HT1080 (cell line): ENCODE measurements around the gene FRMD5. TPM values are rescaled to one million over a fixed set of nuclear protein-coding genes. Genes with fewer than 3 reads are reported as not detected.

Experiments used
- DNase-seq: peaks from one replicate; pipeline ENCODE4 v3.0.0-alpha.2; 2015; ENCODE audit warnings: low read depth
- total RNA-seq: library from RNA; depleted of rRNA; stranded (reverse); fragments of >200 nt; shearing (Covaris generic); gene quantifications from 2 replicates; pipeline ENCODE4 v1.2.3, GENCODE V29; 2014

The FRMD5 gene
- total RNA-seq, 1 experiment from 2014 or later = 28.1 TPM

GRCh38 chr15:43931119-43931518 is 264.0 kb downstream of the FRMD5 start:
- DNase-seq = no peak

GRCh38 chr15:43930556-43930955 is 264.5 kb downstream of the FRMD5 start:
- no peak for DNase-seq

- DNase-seq = peak; percentile 61
Measured at GRCh38 chr15:43930079-43930478, 265.0 kb downstream of the FRMD5 start.

- no peak for DNase-seq
Measured at GRCh38 chr15:43928152-43928551, 266.9 kb downstream of the FRMD5 start.

- DNase-seq = peak; percentile 63
Measured at GRCh38 chr15:43927203-43927602, 267.9 kb downstream of the FRMD5 start.

GRCh38 chr15:43923553-43923952 is 271.5 kb downstream of the FRMD5 start:
- no peak for DNase-seq

- no peak for DNase-seq
Measured at GRCh38 chr15:43922021-43922420, 273.1 kb downstream of the FRMD5 start.

- peak; percentile 20 for DNase-seq
Measured at GRCh38 chr15:43920815-43921214, 274.3 kb downstream of the FRMD5 start.

- DNase-seq = no peak
Measured at GRCh38 chr15:43920254-43920600, 274.8 kb downstream of the FRMD5 start.

GRCh38 chr15:43919540-43920253 is 275.4 kb downstream of the FRMD5 start:
- no peak for DNase-seq

GRCh38 chr15:43918717-43919116 is 276.4 kb downstream of the FRMD5 start:
- no peak for DNase-seq

- DNase-seq = no peak
Measured at GRCh38 chr15:43916326-43916660, 278.8 kb downstream of the FRMD5 start.

- DNase-seq = no peak
Measured at GRCh38 chr15:43915631-43916325, 279.3 kb downstream of the FRMD5 start.

GRCh38 chr15:43913941-43914340 is 281.1 kb downstream of the FRMD5 start:
- no peak for DNase-seq

- DNase-seq = peak; percentile 100
Measured at GRCh38 chr15:43913026-43913780, 281.9 kb downstream of the FRMD5 start.

GRCh38 chr15:43912208-43912607 is 282.9 kb downstream of the FRMD5 start:
- DNase-seq = no peak

GRCh38 chr15:43911235-43911781 is 283.8 kb downstream of the FRMD5 start:
- DNase-seq = peak; percentile 99

- no peak for DNase-seq
Measured at GRCh38 chr15:43908516-43909050, 286.5 kb downstream of the FRMD5 start.

GRCh38 chr15:43905755-43906154 is 289.3 kb downstream of the FRMD5 start:
- no peak for DNase-seq

- DNase-seq = peak; percentile 64
Measured at GRCh38 chr15:43903864-43904290, 291.2 kb downstream of the FRMD5 start.

- DNase-seq = no peak
Measured at GRCh38 chr15:43901495-43901894, 293.6 kb downstream of the FRMD5 start.

GRCh38 chr15:43900996-43901395 is 294.1 kb downstream of the FRMD5 start:
- no peak for DNase-seq
